ENCODE measurements around the gene GGN.

DNA sequence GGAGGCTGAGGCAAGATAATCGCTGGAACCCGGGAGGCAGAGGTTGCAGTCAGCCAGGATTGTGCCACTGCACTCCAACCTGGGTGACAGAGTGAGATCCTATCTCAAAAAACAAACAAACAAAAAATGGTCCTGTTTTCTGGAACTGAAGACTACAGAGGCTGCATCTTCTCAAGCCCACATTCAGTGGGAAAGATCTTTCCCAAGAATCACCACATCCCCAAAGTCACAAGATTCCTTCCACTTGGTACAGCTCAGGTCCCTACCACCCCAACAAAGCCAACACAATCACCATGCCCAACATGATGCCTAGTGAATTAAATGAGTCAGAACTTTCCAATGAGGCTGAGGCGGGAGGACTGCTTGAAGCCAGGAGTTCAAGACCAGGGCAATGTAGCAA, 37.0 kb downstream of the GGN start:
- TF ChIP-seq, protein P1, sequence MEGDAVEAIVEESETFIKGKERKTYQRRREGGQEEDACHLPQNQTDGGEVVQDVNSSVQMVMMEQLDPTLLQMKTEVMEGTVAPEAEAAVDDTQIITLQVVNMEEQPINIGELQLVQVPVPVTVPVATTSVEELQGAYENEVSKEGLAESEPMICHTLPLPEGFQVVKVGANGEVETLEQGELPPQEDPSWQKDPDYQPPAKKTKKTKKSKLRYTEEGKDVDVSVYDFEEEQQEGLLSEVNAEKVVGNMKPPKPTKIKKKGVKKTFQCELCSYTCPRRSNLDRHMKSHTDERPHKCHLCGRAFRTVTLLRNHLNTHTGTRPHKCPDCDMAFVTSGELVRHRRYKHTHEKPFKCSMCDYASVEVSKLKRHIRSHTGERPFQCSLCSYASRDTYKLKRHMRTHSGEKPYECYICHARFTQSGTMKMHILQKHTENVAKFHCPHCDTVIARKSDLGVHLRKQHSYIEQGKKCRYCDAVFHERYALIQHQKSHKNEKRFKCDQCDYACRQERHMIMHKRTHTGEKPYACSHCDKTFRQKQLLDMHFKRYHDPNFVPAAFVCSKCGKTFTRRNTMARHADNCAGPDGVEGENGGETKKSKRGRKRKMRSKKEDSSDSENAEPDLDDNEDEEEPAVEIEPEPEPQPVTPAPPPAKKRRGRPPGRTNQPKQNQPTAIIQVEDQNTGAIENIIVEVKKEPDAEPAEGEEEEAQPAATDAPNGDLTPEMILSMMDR (IDR thresholded peaks at IDR 0.05): no peak
- no peak for TF ChIP-seq POLR2A (IDR thresholded peaks at IDR 0.05)

Measured in tibial nerve (tissue), 3 donors.